Nephron progenitor cell (in vitro differentiated cells): ENCODE measurements around the gene NFATC3.
"Not testable (repeated sequence)": the region's sequence is repeated elsewhere in the genome, so short reads cannot be mapped to it uniquely, and the experiment has no call there.

Experiments
- DNase-seq: peaks from one replicate; pipeline ENCODE4 v3.0.0; 2021
- H3K27ac Mint-ChIP-seq: 2 replicates; pipeline ENCODE4 v1.8.0; 2021; ENCODE audit warnings: mild to moderate bottlenecking, moderate library complexity, mixed read lengths
- H3K27me3 Mint-ChIP-seq: 2 replicates; pipeline ENCODE4 v1.8.0; 2021; ENCODE audit warnings: mild to moderate bottlenecking, low read depth, mixed read lengths; ENCODE audit not compliant: poor library complexity
- H3K36me3 Mint-ChIP-seq: 2 replicates; pipeline ENCODE4 v1.8.0; 2021; ENCODE audit warnings: low read depth, mixed read lengths
- H3K4me1 Mint-ChIP-seq: 2 replicates; pipeline ENCODE4 v1.8.0; 2021; ENCODE audit warnings: mixed read lengths
- H3K4me3 Mint-ChIP-seq: 2 replicates; pipeline ENCODE4 v1.8.0; 2021; ENCODE audit warnings: mild to moderate bottlenecking, moderate library complexity, mixed read lengths
- H3K9me3 Mint-ChIP-seq: 2 replicates; pipeline ENCODE4 v1.8.0; 2021; ENCODE audit warnings: mild to moderate bottlenecking, moderate library complexity, mixed read lengths
- TF ChIP-seq, protein P1 (sequence below): fragments of 200-600 bp; sonication (generic); IDR thresholded peaks from 2 replicates; pipeline ENCODE4 v1.5.0; 2021; ENCODE audit warnings: antibody characterized with exemption

The NFATC3 gene

DNA sequence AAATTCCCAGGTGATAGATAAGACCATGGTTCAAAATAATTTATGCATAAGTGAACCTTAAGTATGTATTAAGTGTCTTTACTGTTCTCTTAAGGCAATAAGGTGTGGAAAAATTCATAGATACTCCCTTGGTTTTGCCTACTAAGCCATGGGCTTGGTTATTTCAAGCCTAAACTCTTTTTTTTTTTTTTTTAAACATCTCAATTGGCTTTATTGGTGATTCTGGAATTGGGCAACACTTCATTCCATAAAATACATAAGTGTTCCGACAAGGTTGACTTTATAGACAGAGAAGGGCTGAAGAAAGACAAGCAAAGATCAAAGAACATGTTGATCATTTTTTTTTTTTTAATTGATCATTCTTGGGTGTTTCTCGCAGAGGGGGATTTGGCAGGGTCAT is 77.2 kb downstream of the NFATC3 start:
- TF ChIP-seq, protein P1, sequence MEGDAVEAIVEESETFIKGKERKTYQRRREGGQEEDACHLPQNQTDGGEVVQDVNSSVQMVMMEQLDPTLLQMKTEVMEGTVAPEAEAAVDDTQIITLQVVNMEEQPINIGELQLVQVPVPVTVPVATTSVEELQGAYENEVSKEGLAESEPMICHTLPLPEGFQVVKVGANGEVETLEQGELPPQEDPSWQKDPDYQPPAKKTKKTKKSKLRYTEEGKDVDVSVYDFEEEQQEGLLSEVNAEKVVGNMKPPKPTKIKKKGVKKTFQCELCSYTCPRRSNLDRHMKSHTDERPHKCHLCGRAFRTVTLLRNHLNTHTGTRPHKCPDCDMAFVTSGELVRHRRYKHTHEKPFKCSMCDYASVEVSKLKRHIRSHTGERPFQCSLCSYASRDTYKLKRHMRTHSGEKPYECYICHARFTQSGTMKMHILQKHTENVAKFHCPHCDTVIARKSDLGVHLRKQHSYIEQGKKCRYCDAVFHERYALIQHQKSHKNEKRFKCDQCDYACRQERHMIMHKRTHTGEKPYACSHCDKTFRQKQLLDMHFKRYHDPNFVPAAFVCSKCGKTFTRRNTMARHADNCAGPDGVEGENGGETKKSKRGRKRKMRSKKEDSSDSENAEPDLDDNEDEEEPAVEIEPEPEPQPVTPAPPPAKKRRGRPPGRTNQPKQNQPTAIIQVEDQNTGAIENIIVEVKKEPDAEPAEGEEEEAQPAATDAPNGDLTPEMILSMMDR: no peak
- Mint-ChIP-seq H3K27ac (no peak overlapping the region), H3K9me3 (peaks cover 21% of the 10 kb centered on the region), H3K27me3 (no peaks in the 10 kb centered on the region), H3K4me1 (no peaks in the 10 kb centered on the region), H3K36me3 (peaks cover 65% of the 10 kb centered on the region), H3K4me3 (no peak overlapping the region)
- DNase-seq: no peak

DNA sequence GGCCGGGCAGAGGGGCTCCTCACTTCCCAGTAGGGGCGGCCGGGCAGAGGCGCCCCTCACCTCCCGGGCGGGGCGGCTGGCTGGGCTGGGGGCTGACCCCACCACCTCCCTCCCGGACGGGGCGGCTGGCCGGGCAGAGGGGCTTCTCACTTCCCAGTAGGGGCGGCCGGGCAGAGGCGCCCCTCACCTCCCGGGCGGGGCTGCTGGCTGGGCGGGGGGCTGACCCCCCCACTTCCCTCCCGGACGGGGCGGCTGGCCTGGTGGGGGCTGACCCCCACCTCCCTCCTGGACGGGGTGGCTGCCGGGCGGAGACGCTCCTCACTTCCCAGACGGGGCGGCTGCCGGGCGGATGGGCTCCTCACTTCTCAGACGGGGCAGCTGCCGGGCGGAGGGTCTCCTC is 78.1 kb downstream of the NFATC3 start:
- peaks cover 62% of the 10 kb centered on the region for H3K36me3 Mint-ChIP-seq
- H3K9me3 Mint-ChIP-seq: peaks cover 21% of the 10 kb centered on the region
- not testable (repeated sequence) for DNase-seq, H3K4me1 Mint-ChIP-seq, H3K27ac Mint-ChIP-seq, H3K4me3 Mint-ChIP-seq, H3K27me3 Mint-ChIP-seq

DNA sequence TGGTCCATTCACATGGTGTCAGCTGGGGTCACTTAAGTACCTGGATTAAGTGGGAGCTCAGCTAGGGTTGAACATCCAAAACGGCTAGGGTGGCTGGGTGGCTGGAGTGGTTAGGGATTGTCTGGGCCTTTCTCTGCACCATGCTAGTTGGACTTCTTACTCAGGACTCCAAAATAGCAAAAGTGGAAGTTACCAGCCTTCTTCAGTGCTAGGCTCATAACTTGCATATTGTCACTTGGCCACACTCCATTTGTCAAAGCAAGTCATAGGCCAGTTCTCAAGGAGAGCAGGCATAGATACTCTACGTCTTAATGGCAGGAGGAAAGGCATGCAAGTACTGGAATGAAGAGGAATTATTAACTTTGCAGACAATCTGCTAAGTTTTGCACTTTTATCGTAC is 81.1 kb downstream of the NFATC3 start:
- Mint-ChIP-seq H3K9me3 (peaks cover 21% of the 10 kb centered on the region), H3K4me3 (no peak overlapping the region), H3K27ac (no peak overlapping the region), H3K36me3 (peaks cover 72% of the 10 kb centered on the region), H3K27me3 (peaks cover 2% of the 10 kb centered on the region), H3K4me1 (no peaks in the 10 kb centered on the region)
- DNase-seq: no peak
- TF ChIP-seq, protein P1: no peak

DNA sequence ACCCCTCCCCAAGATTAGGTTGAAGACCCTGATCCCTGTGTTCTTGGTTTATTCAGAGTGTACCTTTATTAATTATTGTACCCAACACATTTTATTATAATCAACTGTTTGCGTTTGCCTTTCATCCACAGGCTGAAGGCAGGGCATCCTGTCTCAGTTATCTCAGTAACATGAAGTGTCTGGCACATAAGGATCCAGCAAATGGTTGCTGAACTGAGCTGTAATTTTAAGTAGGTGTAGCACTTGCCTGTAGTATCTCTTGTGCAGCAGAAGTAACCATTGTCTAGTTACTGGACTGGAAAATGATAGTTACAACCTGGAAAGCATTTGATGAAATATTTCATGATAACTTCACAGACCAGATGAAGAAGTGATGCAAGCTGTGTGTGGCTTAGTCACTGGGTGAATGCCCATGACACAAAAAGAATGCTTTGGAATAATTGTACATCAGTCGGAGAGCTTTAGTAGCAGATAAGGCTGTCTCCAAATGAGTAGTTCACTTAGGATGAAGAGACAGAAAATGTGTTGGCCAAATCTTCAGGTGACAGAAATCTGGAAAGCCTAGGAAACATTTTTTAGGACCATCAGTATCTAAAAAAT is 94.1 kb downstream of the NFATC3 start:
- Mint-ChIP-seq H3K9me3 (peaks cover 4% of the 10 kb centered on the region), H3K36me3 (peaks cover 74% of the 10 kb centered on the region), H3K27ac (no peak overlapping the region), H3K27me3 (no peaks in the 10 kb centered on the region), H3K4me1 (no peaks in the 10 kb centered on the region), H3K4me3 (no peak overlapping the region)
- DNase-seq: no peak
- TF ChIP-seq, protein P1: no peak

DNA sequence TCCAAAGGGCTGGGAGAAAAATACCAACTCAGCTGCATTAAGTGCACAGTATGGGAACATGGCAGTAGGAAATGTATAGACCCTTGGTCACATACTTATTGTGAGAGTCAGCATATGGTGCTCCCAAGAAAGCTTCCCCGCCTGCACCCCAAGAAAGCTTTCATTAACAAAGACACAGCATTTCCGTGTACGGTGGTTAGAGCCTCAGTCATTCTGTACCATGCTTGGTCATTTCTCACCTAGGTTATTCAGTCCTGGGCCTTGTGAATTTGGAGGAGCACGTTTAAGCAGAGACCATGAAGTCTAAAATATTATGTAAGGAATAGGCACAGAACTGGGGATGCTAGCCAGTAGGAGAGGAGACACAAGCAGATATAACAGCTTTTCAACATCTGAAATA is 94.7 kb downstream of the NFATC3 start:
- peak overlapping the region; percentile 80 for H3K27ac Mint-ChIP-seq
- H3K4me1 Mint-ChIP-seq: no peaks in the 10 kb centered on the region
- no peaks in the 10 kb centered on the region for H3K27me3 Mint-ChIP-seq
- TF ChIP-seq, protein P1: no peak
- H3K4me3 Mint-ChIP-seq: no peak overlapping the region
- H3K36me3 Mint-ChIP-seq: peaks cover 73% of the 10 kb centered on the region
- peaks cover 5% of the 10 kb centered on the region for H3K9me3 Mint-ChIP-seq
- no peak for DNase-seq

DNA sequence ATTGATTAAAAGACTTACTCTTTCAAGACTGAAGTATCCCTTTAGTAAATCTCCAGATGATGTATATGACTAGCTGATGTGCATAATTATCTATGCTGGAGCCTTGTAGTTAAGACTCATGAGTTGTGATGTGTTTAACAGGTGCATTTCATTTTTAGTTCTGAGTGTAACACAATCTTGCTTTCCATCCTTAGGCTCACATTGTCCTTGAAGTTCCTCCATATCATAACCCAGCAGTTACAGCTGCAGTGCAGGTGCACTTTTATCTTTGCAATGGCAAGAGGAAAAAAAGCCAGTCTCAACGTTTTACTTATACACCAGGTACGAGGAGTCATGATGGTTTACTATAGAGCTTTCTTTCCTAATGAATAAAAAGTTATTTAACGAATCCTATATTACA is 97.9 kb downstream of the NFATC3 start:
- H3K4me3 Mint-ChIP-seq: no peak overlapping the region
- H3K9me3 Mint-ChIP-seq: peaks cover 8% of the 10 kb centered on the region
- H3K27me3 Mint-ChIP-seq: no peaks in the 10 kb centered on the region
- no peak for DNase-seq
- H3K27ac Mint-ChIP-seq: no peak overlapping the region
- TF ChIP-seq, protein P1: no peak
- peaks cover 82% of the 10 kb centered on the region for H3K36me3 Mint-ChIP-seq
- H3K4me1 Mint-ChIP-seq: no peaks in the 10 kb centered on the region
